AG08395 (cell line): Measurements from ENCODE around the gene NMNAT3.
A peak's percentile ranks its signal among the peaks of the same experiment; 100 is the strongest.

ENCODE experiments used
- DNase-seq: peaks from one replicate; pipeline ENCODE4 v3.0.0; 2012; ENCODE audit warnings: mixed read lengths, low spot score

NMNAT3 gene

GRCh38 chr3:139677388-139678155, at the start of gene NMNAT3:
Gene NMNAT3 (minus strand): TSS chr3:139677972. CDS start chr3:139627724, 50,248 bp downstream.
- peak; percentile 70 for DNase-seq

GRCh38 chr3:139721370-139721769, 43.6 kb upstream of the NMNAT3 start:
- no peak for DNase-seq

GRCh38 chr3:139718415-139718814, 40.6 kb upstream of the NMNAT3 start:
- DNase-seq = peak; percentile 55

GRCh38 chr3:139716908-139717485, 39.2 kb upstream of the NMNAT3 start:
- no peak for DNase-seq

- DNase-seq = no peak
These were observed 38.1 kb upstream of the NMNAT3 start for GRCh38 chr3:139715743-139716360.

GRCh38 chr3:139715166-139715565, 37.4 kb upstream of the NMNAT3 start:
- DNase-seq = no peak

- no peak for DNase-seq
These were observed 32.4 kb upstream of the NMNAT3 start for GRCh38 chr3:139710212-139710611.

GRCh38 chr3:139705631-139706030, 27.9 kb upstream of the NMNAT3 start:
- no peak for DNase-seq

GRCh38 chr3:139696314-139696604, 18.5 kb upstream of the NMNAT3 start:
- DNase-seq = no peak

GRCh38 chr3:139695426-139696313, 17.9 kb upstream of the NMNAT3 start:
- DNase-seq = no peak

GRCh38 chr3:139695007-139695406, 17.2 kb upstream of the NMNAT3 start:
- DNase-seq = no peak

GRCh38 chr3:139694542-139694941, 16.8 kb upstream of the NMNAT3 start:
- DNase-seq = no peak

GRCh38 chr3:139691619-139692018, 13.8 kb upstream of the NMNAT3 start:
- DNase-seq = no peak

GRCh38 chr3:139689708-139690228, 12.0 kb upstream of the NMNAT3 start:
- no peak for DNase-seq

GRCh38 chr3:139689122-139689521, 11.3 kb upstream of the NMNAT3 start:
- no peak for DNase-seq

GRCh38 chr3:139687431-139687830, 9.7 kb upstream of the NMNAT3 start:
- DNase-seq = no peak

GRCh38 chr3:139686624-139687023, 8.9 kb upstream of the NMNAT3 start:
- no peak for DNase-seq

- DNase-seq = no peak
These were observed 8.4 kb upstream of the NMNAT3 start for GRCh38 chr3:139686206-139686605.

- no peak for DNase-seq
These were observed 1.5 kb upstream of the NMNAT3 start for GRCh38 chr3:139679220-139679775.

GRCh38 chr3:139676632-139677387, 962 bp downstream of the NMNAT3 start:
- DNase-seq = no peak

- no peak for DNase-seq
These were observed 1.7 kb downstream of the NMNAT3 start for GRCh38 chr3:139676108-139676507.
